ENCODE results near the gene PRKG1.

DNA sequence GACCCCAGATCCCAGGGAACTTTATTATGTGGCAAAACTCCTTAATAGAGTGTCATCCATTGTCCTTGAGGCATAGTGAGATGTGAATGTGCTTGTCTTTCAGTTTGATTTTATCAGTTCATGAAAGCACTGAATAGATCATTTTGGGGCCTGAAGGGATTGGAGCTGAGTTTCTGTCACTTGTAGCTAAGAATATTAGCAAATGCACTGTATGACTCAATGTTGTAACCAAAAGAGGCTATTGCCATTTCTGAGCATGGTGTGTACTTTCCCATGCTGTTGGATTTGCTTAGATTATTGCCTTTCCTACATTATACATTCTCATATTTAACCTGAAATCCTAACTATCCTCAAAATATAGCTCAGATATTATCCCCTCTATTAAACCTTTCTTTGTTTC is 130.4 kb downstream of the PRKG1 start:
- TF ChIP-seq, protein P1, sequence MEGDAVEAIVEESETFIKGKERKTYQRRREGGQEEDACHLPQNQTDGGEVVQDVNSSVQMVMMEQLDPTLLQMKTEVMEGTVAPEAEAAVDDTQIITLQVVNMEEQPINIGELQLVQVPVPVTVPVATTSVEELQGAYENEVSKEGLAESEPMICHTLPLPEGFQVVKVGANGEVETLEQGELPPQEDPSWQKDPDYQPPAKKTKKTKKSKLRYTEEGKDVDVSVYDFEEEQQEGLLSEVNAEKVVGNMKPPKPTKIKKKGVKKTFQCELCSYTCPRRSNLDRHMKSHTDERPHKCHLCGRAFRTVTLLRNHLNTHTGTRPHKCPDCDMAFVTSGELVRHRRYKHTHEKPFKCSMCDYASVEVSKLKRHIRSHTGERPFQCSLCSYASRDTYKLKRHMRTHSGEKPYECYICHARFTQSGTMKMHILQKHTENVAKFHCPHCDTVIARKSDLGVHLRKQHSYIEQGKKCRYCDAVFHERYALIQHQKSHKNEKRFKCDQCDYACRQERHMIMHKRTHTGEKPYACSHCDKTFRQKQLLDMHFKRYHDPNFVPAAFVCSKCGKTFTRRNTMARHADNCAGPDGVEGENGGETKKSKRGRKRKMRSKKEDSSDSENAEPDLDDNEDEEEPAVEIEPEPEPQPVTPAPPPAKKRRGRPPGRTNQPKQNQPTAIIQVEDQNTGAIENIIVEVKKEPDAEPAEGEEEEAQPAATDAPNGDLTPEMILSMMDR (IDR thresholded peaks at IDR 0.05; ENCODE audit: low read depth, low read length, missing input control): no peak
- TF ChIP-seq, protein P2, sequence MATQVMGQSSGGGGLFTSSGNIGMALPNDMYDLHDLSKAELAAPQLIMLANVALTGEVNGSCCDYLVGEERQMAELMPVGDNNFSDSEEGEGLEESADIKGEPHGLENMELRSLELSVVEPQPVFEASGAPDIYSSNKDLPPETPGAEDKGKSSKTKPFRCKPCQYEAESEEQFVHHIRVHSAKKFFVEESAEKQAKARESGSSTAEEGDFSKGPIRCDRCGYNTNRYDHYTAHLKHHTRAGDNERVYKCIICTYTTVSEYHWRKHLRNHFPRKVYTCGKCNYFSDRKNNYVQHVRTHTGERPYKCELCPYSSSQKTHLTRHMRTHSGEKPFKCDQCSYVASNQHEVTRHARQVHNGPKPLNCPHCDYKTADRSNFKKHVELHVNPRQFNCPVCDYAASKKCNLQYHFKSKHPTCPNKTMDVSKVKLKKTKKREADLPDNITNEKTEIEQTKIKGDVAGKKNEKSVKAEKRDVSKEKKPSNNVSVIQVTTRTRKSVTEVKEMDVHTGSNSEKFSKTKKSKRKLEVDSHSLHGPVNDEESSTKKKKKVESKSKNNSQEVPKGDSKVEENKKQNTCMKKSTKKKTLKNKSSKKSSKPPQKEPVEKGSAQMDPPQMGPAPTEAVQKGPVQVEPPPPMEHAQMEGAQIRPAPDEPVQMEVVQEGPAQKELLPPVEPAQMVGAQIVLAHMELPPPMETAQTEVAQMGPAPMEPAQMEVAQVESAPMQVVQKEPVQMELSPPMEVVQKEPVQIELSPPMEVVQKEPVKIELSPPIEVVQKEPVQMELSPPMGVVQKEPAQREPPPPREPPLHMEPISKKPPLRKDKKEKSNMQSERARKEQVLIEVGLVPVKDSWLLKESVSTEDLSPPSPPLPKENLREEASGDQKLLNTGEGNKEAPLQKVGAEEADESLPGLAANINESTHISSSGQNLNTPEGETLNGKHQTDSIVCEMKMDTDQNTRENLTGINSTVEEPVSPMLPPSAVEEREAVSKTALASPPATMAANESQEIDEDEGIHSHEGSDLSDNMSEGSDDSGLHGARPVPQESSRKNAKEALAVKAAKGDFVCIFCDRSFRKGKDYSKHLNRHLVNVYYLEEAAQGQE (IDR thresholded peaks at IDR 0.05): no peak
- TF ChIP-seq SP1 (IDR thresholded peaks at IDR 0.05) (no peak), EGR1 (IDR thresholded peaks at IDR 0.05; ENCODE audit: low read depth in 2 of 2) (no peak), RAD21 (IDR thresholded peaks at IDR 0.05) (no peak), ZBTB33 (IDR thresholded peaks at IDR 0.05) (no peak), HNF4A (conservative IDR thresholded peaks at IDR 0.05) (no peak), RXRA (IDR thresholded peaks at IDR 0.05) (no peak), TAF1 (conservative IDR thresholded peaks at IDR 0.05) (no peak), HNF4G (IDR thresholded peaks at IDR 0.05) (no peak), JUND (IDR thresholded peaks at IDR 0.05) (no peak)
- TF ChIP-seq, protein P3, sequence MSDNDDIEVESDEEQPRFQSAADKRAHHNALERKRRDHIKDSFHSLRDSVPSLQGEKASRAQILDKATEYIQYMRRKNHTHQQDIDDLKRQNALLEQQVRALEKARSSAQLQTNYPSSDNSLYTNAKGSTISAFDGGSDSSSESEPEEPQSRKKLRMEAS (IDR thresholded peaks at IDR 0.05): no peak
